GM18909 (cell line): Measurements from ENCODE around the gene CTIF.
A peak's percentile ranks its signal among the peaks of the same experiment; 100 is the strongest.
"Not testable (repeated sequence)": the region's sequence is repeated elsewhere in the genome, so short reads cannot be mapped to it uniquely, and the experiment has no call there.

Source experiments
- ATAC-seq: cut with Tn5 transposase; IDR thresholded peaks from one replicate; pipeline ENCODE4 v1.9.1; 2021; ENCODE audit warnings: mild to moderate bottlenecking; ENCODE audit not compliant: unreplicated experiment, poor library complexity

CTIF gene

DNA sequence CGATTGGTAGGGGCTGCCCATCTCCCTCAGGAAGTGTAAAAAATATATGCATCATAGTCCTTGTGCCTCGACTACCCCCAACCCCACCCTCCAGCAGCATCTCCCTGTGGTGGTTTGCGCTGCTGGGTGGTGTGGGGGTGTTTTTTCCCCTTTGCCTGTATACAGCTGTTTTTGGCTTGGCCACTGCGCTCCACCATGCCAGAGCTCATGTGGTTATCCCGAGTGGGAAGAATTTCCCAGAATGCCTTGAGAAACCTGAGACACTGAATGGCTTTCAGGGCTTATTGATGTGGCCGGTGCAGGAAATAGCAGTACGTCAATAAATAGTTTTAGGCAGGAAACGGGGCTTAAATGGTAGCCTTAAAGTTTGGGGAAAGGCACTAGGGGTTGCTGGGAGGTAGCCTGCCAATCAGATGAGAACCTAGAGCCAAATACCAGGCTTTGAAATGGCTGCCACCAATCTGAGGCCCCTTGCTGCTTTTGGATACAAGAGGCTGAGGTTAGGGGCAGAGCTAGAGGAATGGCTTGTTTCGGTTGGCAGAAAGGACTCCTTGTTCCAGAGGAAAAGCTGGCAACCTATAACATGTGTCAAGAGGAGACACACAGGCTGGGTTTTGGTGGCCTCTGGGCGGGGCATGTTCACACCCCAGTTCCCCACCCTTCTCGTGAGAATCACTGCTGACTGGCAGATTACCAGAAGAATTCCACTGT lies 267.9 kb downstream of the CTIF start:
- no peak for ATAC-seq

DNA sequence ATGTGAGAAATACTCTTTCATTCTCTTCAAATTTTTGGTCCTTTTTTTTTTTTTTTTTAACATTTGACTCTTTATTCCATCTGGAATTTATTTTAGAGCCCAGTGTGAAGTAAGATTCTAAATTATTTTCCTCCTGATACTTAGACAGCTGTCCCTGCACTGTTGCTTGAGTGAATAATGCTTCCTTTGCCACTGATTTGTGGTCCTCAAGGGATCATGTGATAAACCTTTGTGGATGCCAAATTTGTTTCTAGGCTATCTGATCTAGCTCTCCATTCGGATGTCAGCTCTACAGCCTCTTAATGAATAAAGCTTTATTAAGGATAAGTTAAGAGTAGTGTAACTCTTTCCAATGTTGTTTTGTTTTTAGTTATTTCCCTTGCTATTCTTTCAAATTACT lies 269.6 kb downstream of the CTIF start:
- no peak for ATAC-seq

- no peak for ATAC-seq
Measured at GRCh38 chr18:48809365-48809764, 270.5 kb downstream of the CTIF start.

GRCh38 chr18:48810805-48811204 lies 272.0 kb downstream of the CTIF start:
- no peak for ATAC-seq

DNA sequence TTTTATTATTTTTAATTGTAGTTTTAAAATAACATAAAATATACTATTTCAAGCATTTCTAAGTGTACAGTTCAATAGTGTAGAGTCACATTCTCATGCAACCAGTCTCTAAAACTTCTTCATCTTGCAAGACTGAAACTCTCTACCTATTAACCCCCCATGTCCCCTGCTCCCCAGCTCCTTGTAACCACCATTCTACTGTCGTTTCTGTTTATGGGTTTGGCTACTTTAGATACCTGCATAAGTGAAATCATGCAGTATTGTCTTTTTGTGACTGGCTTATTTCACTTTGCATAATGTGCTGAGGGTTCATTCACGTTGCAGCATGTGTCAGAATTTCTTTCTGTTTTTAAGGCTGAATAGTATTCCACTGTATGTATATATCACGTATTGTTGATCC lies 272.6 kb downstream of the CTIF start:
- ATAC-seq = no peak

GRCh38 chr18:48811977-48812451 lies 273.2 kb downstream of the CTIF start:
- ATAC-seq = not testable (repeated sequence)

DNA sequence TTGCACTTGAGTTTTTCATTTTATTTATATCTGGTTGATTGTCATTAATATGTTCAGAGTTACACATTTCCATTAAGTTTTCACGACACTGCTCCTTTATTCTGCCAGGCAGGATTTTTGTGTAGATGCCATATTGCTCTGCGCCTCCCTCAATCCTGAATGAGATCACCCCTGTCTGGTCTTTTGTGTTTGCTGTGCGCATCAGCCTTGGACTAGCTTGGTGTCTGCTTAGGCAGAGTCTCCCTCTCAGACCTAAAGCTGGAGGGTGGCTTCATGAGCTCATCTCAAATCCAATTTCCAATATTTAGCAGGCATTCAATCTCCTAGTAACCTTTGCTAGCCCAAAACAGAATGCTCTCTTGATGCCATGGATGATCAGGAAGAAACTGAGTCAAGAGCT lies 274.5 kb downstream of the CTIF start:
- ATAC-seq = no peak

- ATAC-seq = no peak
Measured at GRCh38 chr18:48813833-48814489, 275.1 kb downstream of the CTIF start.

DNA sequence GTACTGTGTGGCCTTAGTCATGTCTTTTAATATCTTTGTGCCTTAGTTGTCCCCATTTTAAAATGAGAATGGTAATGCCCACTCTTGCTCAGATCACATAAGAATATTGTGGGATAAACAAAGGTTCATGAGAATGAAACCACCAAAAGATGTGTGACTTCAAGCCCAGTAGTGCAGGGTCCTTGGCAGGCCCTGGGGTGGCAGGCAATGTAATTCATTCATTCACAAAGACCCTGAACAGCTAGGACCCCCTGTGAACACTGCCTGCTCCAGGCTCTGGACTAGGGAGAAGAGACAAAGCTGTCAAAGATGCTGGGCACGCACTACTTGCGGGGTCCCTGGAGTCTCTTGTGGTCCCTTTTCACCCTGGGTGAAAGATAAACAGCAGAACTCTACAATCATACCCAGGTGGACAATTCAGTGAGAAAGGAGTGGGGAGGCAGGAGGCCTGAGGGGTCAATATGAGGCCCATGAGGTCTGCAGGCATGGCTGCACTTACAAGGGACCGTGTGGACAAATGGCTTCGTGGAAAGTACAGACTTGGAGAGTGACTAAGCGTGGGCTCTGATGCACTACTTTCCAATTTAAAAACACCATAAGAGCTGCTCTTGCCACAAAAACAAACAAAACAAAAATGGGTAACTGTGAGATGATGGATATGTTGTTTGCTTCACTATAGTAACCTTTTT lies 275.8 kb downstream of the CTIF start:
- no peak for ATAC-seq

GRCh38 chr18:48815179-48815515 lies 276.3 kb downstream of the CTIF start:
- no peak for ATAC-seq

DNA sequence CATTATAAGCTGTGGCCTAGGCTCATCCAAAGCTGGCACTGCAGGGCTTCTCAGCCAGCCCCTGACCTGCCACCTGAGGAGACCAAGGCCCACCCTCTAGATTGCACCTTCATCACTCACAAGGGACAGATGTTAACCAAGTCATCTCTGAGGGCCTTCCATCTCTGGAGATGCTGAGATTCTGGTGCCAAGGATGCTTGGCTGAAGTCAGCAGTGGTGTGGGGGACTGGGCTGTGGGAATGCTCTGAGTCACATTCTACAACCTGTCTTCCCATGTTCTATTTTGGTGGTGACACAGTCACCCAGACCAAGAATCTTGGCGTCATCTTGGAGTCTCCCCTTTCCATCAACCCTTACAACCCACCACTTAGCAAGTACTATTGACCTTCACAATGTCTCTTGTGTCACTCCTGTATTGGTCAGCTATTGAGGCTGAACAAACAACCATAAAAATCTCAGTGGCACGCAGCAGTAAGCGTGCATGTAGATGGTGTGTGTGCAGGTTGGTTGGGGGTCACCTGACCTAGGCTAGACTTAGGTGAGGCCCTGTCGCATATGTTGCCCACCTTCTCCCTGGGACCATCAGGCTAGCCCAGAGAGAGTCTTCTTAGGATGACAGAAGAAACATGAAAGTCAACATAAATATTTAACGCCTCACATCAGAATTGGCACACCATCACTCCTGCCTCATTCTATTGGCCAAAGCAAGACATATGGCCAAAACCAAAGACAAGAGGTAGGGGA lies 276.9 kb downstream of the CTIF start:
- no peak for ATAC-seq

GRCh38 chr18:48816554-48816953 lies 277.7 kb downstream of the CTIF start:
- no peak for ATAC-seq

DNA sequence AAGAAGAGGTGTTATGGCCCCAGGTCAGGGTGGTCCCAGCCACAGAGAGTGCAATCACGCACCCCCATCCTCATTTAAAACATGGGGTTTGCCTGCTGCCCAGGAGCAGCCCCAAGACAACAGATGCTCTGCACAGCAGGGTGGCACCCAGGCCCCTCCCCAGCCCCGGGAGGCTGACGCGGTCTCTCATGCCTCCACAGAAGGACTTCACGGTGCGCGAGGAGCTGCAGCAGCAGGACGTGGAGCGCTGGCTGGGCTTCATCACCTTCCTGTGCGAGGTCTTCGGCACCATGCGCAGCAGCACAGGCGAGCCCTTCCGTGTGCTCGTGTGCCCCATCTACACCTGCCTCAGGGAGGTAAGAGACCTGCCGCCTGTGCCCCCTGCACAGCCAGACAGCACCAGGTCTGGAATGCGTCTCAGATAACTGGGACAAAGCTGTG lies 278.2 kb downstream of the CTIF start:
- ATAC-seq = no peak

DNA sequence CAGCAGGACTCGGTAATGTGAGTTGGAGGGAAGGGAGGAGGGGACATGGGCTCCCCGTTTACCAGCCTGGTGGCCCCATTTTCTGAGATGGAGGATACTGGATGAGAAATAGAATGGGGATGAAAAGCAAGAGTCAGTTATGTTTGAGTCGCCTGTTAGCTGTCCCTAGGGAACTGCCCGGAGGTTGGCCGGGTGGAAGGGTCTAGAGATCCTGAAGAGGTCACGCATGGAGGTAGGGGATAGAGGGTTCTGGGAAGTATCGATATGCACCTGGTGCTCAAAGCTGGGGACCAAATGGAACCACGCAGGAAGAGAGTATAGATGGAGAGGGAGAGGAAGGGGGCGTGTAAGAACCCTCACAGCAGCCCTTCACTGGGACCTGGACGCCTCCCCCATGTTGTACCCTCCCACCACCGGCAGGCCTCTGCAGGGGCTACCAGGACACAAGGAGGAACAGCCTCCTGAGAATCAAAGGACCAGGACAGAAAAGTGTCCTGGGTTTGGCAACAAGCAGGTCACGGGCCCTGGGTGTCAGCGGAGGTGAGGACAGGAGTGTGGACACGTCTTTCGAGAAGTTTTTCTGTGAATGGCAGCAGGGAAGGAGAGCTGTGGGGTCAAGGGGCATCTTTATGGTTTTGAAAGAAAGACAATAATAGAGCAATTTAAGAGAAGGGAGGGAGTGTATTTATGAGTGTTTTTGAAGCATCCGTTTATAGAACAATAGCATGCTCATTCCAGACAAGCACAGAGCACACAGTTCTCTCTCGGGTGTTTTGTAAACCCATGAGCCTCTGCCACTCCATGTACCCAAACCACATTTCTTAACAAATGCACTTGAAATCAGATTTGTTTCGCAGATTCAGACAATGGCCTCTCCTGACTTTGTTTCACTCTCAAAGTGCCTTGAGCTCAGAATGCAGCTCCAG lies 279.8 kb downstream of the CTIF start:
- ATAC-seq = no peak

DNA sequence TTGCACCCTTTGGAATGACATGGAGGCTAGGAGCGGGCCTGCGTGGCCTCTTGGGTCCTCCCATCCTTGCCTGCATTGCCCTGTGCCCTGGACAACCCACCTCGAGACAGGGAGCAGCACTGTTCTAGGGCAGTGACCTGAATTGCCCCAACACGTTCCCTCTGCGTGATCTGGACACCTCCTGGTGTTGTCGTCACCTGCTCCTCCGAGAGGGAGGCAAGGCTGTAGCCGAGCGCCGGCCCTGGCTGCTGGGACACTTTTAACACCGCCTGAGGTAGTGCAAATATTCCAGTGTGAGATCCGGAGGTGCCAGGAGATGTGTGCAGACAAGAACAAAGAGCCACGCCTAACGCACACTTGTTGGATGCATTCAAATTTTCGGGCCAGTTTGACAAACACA lies 280.4 kb downstream of the CTIF start:
- no peak for ATAC-seq

DNA sequence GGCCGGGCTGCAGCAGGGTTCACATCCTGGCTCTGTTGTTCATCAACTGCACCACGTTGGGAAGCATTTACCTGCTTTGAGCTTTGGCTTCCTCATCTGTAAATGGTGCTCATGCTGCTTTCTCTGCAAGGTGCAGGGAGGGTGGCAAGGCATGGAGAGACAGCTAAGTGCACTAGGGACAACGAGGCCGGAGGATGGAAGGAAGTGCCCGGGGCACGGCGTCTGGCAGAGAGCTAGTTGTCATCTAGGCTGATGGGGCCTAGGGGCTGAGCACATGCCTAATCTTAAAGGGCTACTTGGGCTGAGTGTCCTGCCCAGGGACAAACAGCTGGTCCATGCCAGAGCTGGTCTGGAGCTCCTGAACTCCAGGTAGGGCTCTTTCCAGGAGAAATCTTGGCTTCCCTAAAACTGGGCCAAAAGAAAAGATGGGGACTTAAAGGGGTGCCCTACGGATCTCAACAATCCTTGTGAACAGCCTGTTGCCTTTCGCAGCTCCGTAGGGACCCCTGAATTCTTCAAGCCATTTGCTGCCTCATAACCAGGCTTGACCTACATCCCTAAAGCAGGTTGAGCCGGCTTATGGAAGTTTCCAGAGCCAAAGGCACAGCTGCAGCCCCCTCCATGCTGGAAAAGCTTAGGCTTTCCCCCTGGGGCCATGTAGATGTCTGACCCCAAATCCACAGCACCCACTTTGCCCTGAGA lies 281.1 kb downstream of the CTIF start:
- no peak for ATAC-seq

GRCh38 chr18:48820483-48821250 lies 281.8 kb downstream of the CTIF start:
- ATAC-seq = peak; percentile 91

DNA sequence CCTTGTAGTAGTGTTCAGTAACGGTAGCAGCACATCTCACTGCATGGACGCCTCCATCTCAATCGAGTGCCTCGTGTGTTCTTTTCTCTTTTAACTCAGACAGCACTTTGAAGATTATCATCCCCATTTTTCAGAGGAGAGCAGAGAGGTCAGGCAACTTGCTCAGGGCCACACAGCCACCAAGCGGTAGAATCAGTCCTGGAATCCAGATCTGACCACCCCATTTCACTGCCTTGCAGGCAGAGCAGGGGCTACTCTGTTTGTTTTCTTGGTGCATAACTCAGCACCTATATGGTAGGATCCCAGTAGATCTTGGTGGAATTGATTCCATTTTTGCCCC lies 282.4 kb downstream of the CTIF start:
- peak; percentile 9 for ATAC-seq

DNA sequence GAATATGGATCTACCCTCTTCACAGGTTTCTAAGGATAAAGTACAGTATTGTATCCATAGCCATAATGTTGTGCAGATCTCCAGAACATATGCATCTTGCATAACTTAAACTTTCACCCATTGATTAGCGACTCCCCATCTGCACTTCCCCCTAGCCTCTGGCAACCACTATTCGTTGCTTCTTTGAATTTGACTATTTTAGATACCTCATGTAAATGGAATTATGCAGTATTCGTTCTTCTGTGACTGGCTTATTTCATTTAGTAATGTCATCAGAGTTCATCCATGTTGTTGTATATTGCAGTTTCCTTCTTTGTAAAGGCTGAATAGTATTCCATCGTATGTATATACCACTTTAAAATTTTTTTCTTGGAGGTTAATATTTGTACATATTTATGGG lies 283.0 kb downstream of the CTIF start:
- no peak for ATAC-seq
